Tibial nerve (tissue), 4 donors: ENCODE results near the gene MCF2L2. TPM values are rescaled to one million over a fixed set of nuclear protein-coding genes. Genes with fewer than 3 reads are reported as not detected.

Experiments used
- DNase-seq, 2 donors: peaks; one replicate each; pipeline ENCODE4 v3.0.0-alpha.2; 2019; ENCODE audit warnings: low spot score in 2 of 2
- H3K27ac ChIP-seq, 4 donors: fragments of 200-600 bp; sonication (generic) in 3 of 4; one replicate each; pipeline ENCODE4 v1.5.1; 2017 to 2019; ENCODE audit warnings: mild to moderate bottlenecking in 1 of 4
- H3K27me3 ChIP-seq, 2 donors: fragments of 200-600 bp; sonication (generic) in 1 of 2; one replicate each; pipeline versions ENCODE4 v1.5.1 to v1.6.0; 2017 to 2019
- H3K36me3 ChIP-seq, 3 donors: fragments of 200-600 bp; sonication (generic); one replicate each; pipeline ENCODE4 v1.5.1; 2018 to 2019
- H3K4me1 ChIP-seq, 4 donors: fragments of 200-600 bp; sonication (generic) in 3 of 4; one replicate each; pipeline ENCODE4 v1.5.1; 2017 to 2019
- H3K4me3 ChIP-seq, 4 donors: fragments of 200-600 bp; sonication (generic) in 3 of 4; one replicate each; pipeline ENCODE4 v1.5.1; 2017 to 2019; ENCODE audit warnings: mild to moderate bottlenecking in 1 of 4, moderate library complexity in 1 of 4
- H3K9me3 ChIP-seq, 4 donors: fragments of 200-600 bp; sonication (generic) in 3 of 4; one replicate each; pipeline ENCODE4 v1.5.1; 2017 to 2019
- CTCF ChIP-seq, 5 experiments: fragments of 200-600 bp in 3 of 5; fragments of 450-650 bp in 2 of 5; sonication (generic) in 3 of 5; IDR thresholded peaks; one replicate each; pipeline ENCODE4 v1.5.1; 2016 to 2019; ENCODE audit warnings: antibody characterized with exemption in 5 of 5, mild to moderate bottlenecking in 3 of 5, moderate library complexity in 2 of 5
- EP300 ChIP-seq, 2 donors: sonication (generic); formaldehyde crosslinking; IDR thresholded peaks; one replicate each; pipeline ENCODE4 v1.6.1; 2017; ENCODE audit warnings: antibody characterized with exemption in 2 of 2, mild to moderate bottlenecking in 1 of 2
- POLR2A ChIP-seq, 2 donors: fragments of 450-650 bp; IDR thresholded peaks; one replicate each; pipeline ENCODE4 v1.6.1; 2017; ENCODE audit warnings: antibody characterized with exemption in 2 of 2, mild to moderate bottlenecking in 2 of 2, moderate library complexity in 2 of 2
- whole genome bisulfite sequencing, 2 donors: methylation state at CpG; one replicate each; pipeline ENCODE4 v1.1.5; 2018; 5-methylcytosine and 5-hydroxymethylcytosine counted together
- total RNA-seq, 4 donors: library from RNA; depleted of rRNA; stranded (reverse); fragments of >200 nt; gene quantifications; one replicate each; pipeline ENCODE4 v1.1.0, GENCODE V29; 2016

MCF2L2 gene
- total RNA-seq, 4 donors from 2014 or later, result 0.90 to 24.9 (median 1.8) TPM

- Histone ChIP-seq H3K4me1 (peaks cover 0 to 20% (median 15%) of the 10 kb centered on the region in 4 donors), H3K9me3 (no peaks in the 10 kb centered on the region), H3K27ac (peak overlapping the region in 1 of 4 donors; percentile 4), H3K36me3 (no peaks in the 10 kb centered on the region), H3K4me3 (no peak overlapping the region), H3K27me3 (no peaks in the 10 kb centered on the region)
- TF ChIP-seq POLR2A (IDR thresholded peaks at IDR 0.05) (no peak), EP300 (IDR thresholded peaks at IDR 0.05) (peak in 1 of 2 donors; percentile 32)
- no peak for DNase-seq
- 72 to 84% methylated on average over 9 of the region's 9 CpGs for WGBS, 2 donors
Observed at GRCh38 chr3:183287301-183287971, 141.0 kb downstream of the MCF2L2 start.

GRCh38 chr3:183285828-183286457 is 142.5 kb downstream of the MCF2L2 start:
- no peak for TF ChIP-seq CTCF (IDR thresholded peaks at IDR 0.05)
- peak; percentile 65 to 74 for TF ChIP-seq EP300 (IDR thresholded peaks at IDR 0.05)
- Histone ChIP-seq H3K4me3 (peak overlapping the region in 1 of 4 donors; percentile 4), H3K27ac (peak overlapping the region in 3 of 4 donors; percentile 21 to 71 (median 63)), H3K27me3 (no peaks in the 10 kb centered on the region), H3K9me3 (no peaks in the 10 kb centered on the region), H3K4me1 (peaks cover 0 to 20% (median 15%) of the 10 kb centered on the region in 4 donors), H3K36me3 (no peaks in the 10 kb centered on the region)
- 21 to 26% methylated on average over 8 to 10 of the region's 10 CpGs for WGBS, 2 donors
- peak; percentile 51 to 57 for DNase-seq

DNA sequence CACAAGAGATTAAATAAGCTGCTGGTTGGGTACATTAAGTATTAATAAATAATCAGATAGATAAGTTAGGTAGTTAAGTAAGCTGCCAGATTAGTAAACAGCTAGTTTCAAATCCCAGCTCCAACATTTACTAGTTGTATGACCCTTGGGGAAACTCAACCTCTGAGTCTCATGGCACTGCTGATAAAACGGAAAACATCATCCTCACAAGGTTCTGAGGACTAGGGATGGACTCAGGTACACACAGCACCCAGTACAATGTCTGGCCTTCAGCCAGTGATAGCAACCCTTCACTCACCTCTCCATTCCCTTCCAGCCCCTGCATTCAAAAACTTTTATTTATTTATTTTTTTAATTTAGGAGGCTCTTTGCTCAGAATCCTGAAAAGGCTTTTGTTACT is 143.1 kb downstream of the MCF2L2 start:
- no peaks in the 10 kb centered on the region for H3K36me3 ChIP-seq
- no peaks in the 10 kb centered on the region for H3K27me3 ChIP-seq
- WGBS, 2 donors, result 47 to 57% methylated on average over 1 of the region's 1 CpG
- H3K9me3 ChIP-seq, result no peaks in the 10 kb centered on the region
- H3K4me3 ChIP-seq, result peak overlapping the region in 1 of 4 donors; percentile 4
- peaks cover 0 to 20% (median 15%) of the 10 kb centered on the region in 4 donors for H3K4me1 ChIP-seq
- no peak for DNase-seq
- H3K27ac ChIP-seq, result peak overlapping the region in 3 of 4 donors; percentile 21 to 71 (median 63)
- TF ChIP-seq CTCF (IDR thresholded peaks at IDR 0.05), result no peak
- no peak for TF ChIP-seq EP300 (IDR thresholded peaks at IDR 0.05)
- no peak for TF ChIP-seq POLR2A (IDR thresholded peaks at IDR 0.05)

DNA sequence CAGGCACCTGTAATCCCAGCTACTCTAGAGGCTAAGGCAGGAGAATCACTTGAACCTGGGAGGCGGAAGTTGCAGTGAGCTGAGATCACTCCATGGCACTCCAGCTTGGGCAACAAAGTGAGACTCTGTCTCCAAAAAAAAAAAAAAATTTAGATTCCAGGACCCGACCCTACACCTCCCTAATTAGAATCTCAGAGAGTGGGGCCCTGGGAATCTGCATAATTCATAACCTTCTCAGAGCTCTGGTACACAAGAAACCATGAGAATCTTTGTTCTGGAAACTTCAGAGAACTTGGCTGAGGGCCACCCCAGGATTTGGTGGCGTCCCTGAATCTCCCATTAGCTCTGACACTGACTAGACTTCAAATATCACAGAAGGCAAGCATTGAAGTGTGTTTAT is 143.8 kb downstream of the MCF2L2 start:
- Histone ChIP-seq H3K4me3 (no peak overlapping the region), H3K4me1 (peaks cover 0 to 20% (median 15%) of the 10 kb centered on the region in 4 donors), H3K27ac (no peak overlapping the region), H3K36me3 (no peaks in the 10 kb centered on the region), H3K27me3 (no peaks in the 10 kb centered on the region), H3K9me3 (no peaks in the 10 kb centered on the region)
- no peak for DNase-seq
- WGBS, 2 donors, result 68 to 69% methylated on average over 3 of the region's 3 CpGs
- TF ChIP-seq EP300 (IDR thresholded peaks at IDR 0.05), result no peak
- TF ChIP-seq POLR2A (IDR thresholded peaks at IDR 0.05), result no peak
- no peak for TF ChIP-seq CTCF (IDR thresholded peaks at IDR 0.05)

GRCh38 chr3:183283886-183284285 is 144.5 kb downstream of the MCF2L2 start:
- Histone ChIP-seq H3K36me3 (no peaks in the 10 kb centered on the region), H3K4me3 (no peak overlapping the region), H3K27ac (no peak overlapping the region), H3K4me1 (peaks cover 0 to 20% (median 15%) of the 10 kb centered on the region in 4 donors), H3K27me3 (no peaks in the 10 kb centered on the region), H3K9me3 (no peaks in the 10 kb centered on the region)
- no peak for DNase-seq
- no peak for TF ChIP-seq EP300 (IDR thresholded peaks at IDR 0.05)
- no peak for TF ChIP-seq POLR2A (IDR thresholded peaks at IDR 0.05)
- no peak for TF ChIP-seq CTCF (IDR thresholded peaks at IDR 0.05)
- 57 to 76% methylated on average over 2 of the region's 2 CpGs for WGBS, 2 donors
